Neural progenitor cell (in vitro differentiated cells): ENCODE measurements around the gene KIF4B. TPM values are rescaled to one million over a fixed set of nuclear protein-coding genes. Genes with fewer than 3 reads are reported as not detected.

Source experiments
- DNase-seq: peaks from one replicate; pipeline ENCODE4 v3.0.0-alpha.2; 2016; ENCODE audit warnings: low spot score
- H2AFZ ChIP-seq: fragments of 200-600 bp; sonication (generic); replicated peaks from 2 replicates; pipeline ENCODE4 v1.6.1; 2016; ENCODE audit warnings: antibody characterized with exemption
- H3F3A ChIP-seq: fragments of 200-600 bp; sonication (generic); 2 replicates; pipeline ENCODE4 v1.6.1; 2016; ENCODE audit warnings: antibody characterized with exemption, low read depth
- H3K27ac ChIP-seq: fragments of 200-600 bp; sonication (generic); 2 replicates; pipeline ENCODE4 v1.5.1; 2016; ENCODE audit warnings: mild to moderate bottlenecking
- H3K27me3 ChIP-seq: fragments of 200-600 bp; sonication (generic); 2 replicates; pipeline ENCODE4 v1.6.1; 2016; ENCODE audit warnings: mild to moderate bottlenecking, moderate library complexity
- H3K36me3 ChIP-seq: fragments of 200-600 bp; sonication (generic); 2 replicates; pipeline ENCODE4 v1.5.1; 2016
- H3K4me1 ChIP-seq: fragments of 200-600 bp; sonication (generic); 2 replicates; pipeline ENCODE4 v1.6.1; 2016; ENCODE audit warnings: mixed run types
- H3K4me2 ChIP-seq: fragments of 200-600 bp; sonication (generic); 2 replicates; pipeline ENCODE4 v1.6.1; 2016
- H3K4me3 ChIP-seq: fragments of 200-600 bp; sonication (generic); 2 replicates; pipeline ENCODE4 v1.5.1; 2016
- H3K79me2 ChIP-seq: fragments of 200-600 bp; sonication (generic); 2 replicates; pipeline ENCODE4 v1.6.1; 2016; ENCODE audit warnings: low read depth
- H3K9ac ChIP-seq: fragments of 200-600 bp; sonication (generic); 2 replicates; pipeline ENCODE4 v1.6.1; 2016
- H3K9me3 ChIP-seq: fragments of 200-600 bp; sonication (generic); 2 replicates; pipeline ENCODE4 v1.5.1; 2016; ENCODE audit warnings: low read depth
- H4K20me1 ChIP-seq: fragments of 200-600 bp; sonication (generic); 2 replicates; pipeline ENCODE4 v1.6.1; 2016; ENCODE audit warnings: low read depth
- H3K27ac Mint-ChIP-seq: 3 replicates; pipeline ENCODE4 v1.8.0; 2021; ENCODE audit warnings: mixed read lengths
- H3K27me3 Mint-ChIP-seq: 2 replicates; pipeline ENCODE4 v1.8.0; 2022; ENCODE audit warnings: low read depth, mild to moderate bottlenecking, inconsistent platforms, moderate library complexity, mixed read lengths; ENCODE audit not compliant: insufficient read depth
- H3K36me3 Mint-ChIP-seq: 3 replicates; pipeline ENCODE4 v1.8.0; 2021; ENCODE audit warnings: mixed read lengths
- H3K4me1 Mint-ChIP-seq: 3 replicates; pipeline ENCODE4 v1.8.0; 2021; ENCODE audit warnings: mixed read lengths
- H3K4me3 Mint-ChIP-seq: 3 replicates; pipeline ENCODE4 v1.8.0; 2021; ENCODE audit warnings: mild to moderate bottlenecking, moderate library complexity, mixed read lengths
- H3K9me3 Mint-ChIP-seq: 3 replicates; pipeline ENCODE4 v1.8.0; 2020; ENCODE audit warnings: mixed read lengths
- CTCF ChIP-seq: fragments of 200-600 bp; sonication (generic); IDR thresholded peaks from 2 replicates; pipeline ENCODE4 v1.5.1; 2017; ENCODE audit warnings: antibody characterized with exemption, mild to moderate bottlenecking
- EZH2 ChIP-seq: fragments of 200-600 bp; sonication (generic); IDR thresholded peaks from 2 replicates; pipeline ENCODE4 v1.6.1; 2017; ENCODE audit warnings: antibody characterized with exemption, mild to moderate bottlenecking, moderate library complexity
- EZH2phosphoT487 ChIP-seq: fragments of 200-600 bp; sonication (generic); IDR thresholded peaks from 2 replicates; pipeline ENCODE4 v1.6.1; 2017; ENCODE audit warnings: antibody characterized with exemption
- total RNA-seq: library from RNA; depleted of rRNA; stranded (reverse); fragments of >200 nt; gene quantifications from 2 replicates; pipeline ENCODE4 v1.2.3, GENCODE V29; 2015; ENCODE audit warnings: low replicate concordance

KIF4B gene
- total RNA-seq, 1 donor from 2014 or later: not detected

DNA sequence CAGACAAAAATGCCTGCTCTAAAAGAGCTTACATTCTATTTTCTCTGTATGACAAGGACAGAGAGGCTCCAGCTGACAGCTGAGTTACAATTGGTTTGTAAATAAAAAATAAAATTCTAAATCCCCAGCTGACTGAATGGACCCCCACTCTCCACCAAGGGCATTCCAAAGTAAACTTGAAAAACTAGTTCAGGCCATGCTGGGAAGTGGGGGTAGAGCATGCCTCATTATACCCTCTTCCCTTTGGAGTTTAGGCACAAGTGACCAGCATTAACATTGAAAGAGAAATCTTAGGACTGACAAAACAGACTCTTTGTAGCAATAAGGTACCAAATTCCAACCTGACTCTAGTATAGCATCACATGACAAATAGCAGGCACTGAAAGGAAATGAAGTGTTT lies 31.0 kb downstream of the KIF4B start:
- Histone ChIP-seq H3F3A (peaks cover 12% of the 10 kb centered on the region), H3K27me3 (no peaks in the 10 kb centered on the region), H4K20me1 (no peaks in the 10 kb centered on the region), H3K4me2 (no peak overlapping the region), H3K27ac (no peak overlapping the region), H3K4me1 (peaks cover 12% of the 10 kb centered on the region), H3K4me3 (no peak overlapping the region), H2AFZ (no peak overlapping the region), H3K9ac (no peak overlapping the region), H3K36me3 (no peaks in the 10 kb centered on the region), H3K9me3 (no peaks in the 10 kb centered on the region), H3K79me2 (no peaks in the 10 kb centered on the region)
- H3K4me1 Mint-ChIP-seq: no peaks in the 10 kb centered on the region
- H3K27ac Mint-ChIP-seq: no peak overlapping the region
- DNase-seq: no peak
- H3K36me3 Mint-ChIP-seq: no peaks in the 10 kb centered on the region
- TF ChIP-seq EZH2 (no peak), CTCF (no peak), EZH2phosphoT487 (no peak)
- no peaks in the 10 kb centered on the region for H3K9me3 Mint-ChIP-seq
- no peak overlapping the region for H3K4me3 Mint-ChIP-seq
- no peaks in the 10 kb centered on the region for H3K27me3 Mint-ChIP-seq

- Histone ChIP-seq H3F3A (peaks cover 12% of the 10 kb centered on the region), H3K36me3 (no peaks in the 10 kb centered on the region), H2AFZ (no peak overlapping the region), H3K4me3 (no peak overlapping the region), H3K9ac (no peak overlapping the region), H3K4me2 (no peak overlapping the region), H4K20me1 (no peaks in the 10 kb centered on the region), H3K4me1 (peaks cover 25% of the 10 kb centered on the region), H3K9me3 (no peaks in the 10 kb centered on the region), H3K27ac (no peak overlapping the region), H3K27me3 (no peaks in the 10 kb centered on the region), H3K79me2 (no peaks in the 10 kb centered on the region)
- no peak overlapping the region for H3K4me3 Mint-ChIP-seq
- H3K36me3 Mint-ChIP-seq: no peaks in the 10 kb centered on the region
- TF ChIP-seq EZH2phosphoT487 (no peak), CTCF (no peak), EZH2 (no peak)
- no peak for DNase-seq
- no peaks in the 10 kb centered on the region for H3K9me3 Mint-ChIP-seq
- no peak overlapping the region for H3K27ac Mint-ChIP-seq
- H3K4me1 Mint-ChIP-seq: no peaks in the 10 kb centered on the region
- H3K27me3 Mint-ChIP-seq: no peaks in the 10 kb centered on the region
Measured at GRCh38 chr5:155046591-155046990, 33.0 kb downstream of the KIF4B start.

- Histone ChIP-seq H3K9ac (no peak overlapping the region), H3K4me1 (peaks cover 25% of the 10 kb centered on the region), H3F3A (peaks cover 12% of the 10 kb centered on the region), H3K4me3 (no peak overlapping the region), H3K9me3 (no peaks in the 10 kb centered on the region), H3K27me3 (no peaks in the 10 kb centered on the region), H3K79me2 (no peaks in the 10 kb centered on the region), H2AFZ (no peak overlapping the region), H3K27ac (no peak overlapping the region), H3K36me3 (no peaks in the 10 kb centered on the region), H4K20me1 (no peaks in the 10 kb centered on the region), H3K4me2 (no peak overlapping the region)
- TF ChIP-seq EZH2: no peak
- TF ChIP-seq EZH2phosphoT487: no peak
- no peak for TF ChIP-seq CTCF
- no peaks in the 10 kb centered on the region for H3K9me3 Mint-ChIP-seq
- no peaks in the 10 kb centered on the region for H3K27me3 Mint-ChIP-seq
- no peaks in the 10 kb centered on the region for H3K36me3 Mint-ChIP-seq
- DNase-seq: no peak
- no peaks in the 10 kb centered on the region for H3K4me1 Mint-ChIP-seq
- no peak overlapping the region for H3K4me3 Mint-ChIP-seq
- H3K27ac Mint-ChIP-seq: no peak overlapping the region
Measured at GRCh38 chr5:155047818-155048217, 34.3 kb downstream of the KIF4B start.
